BE2C (cell line): ENCODE results near the gene APIP.

Experiments used
- DNase-seq: peaks from one replicate; pipeline ENCODE4 v3.0.0-alpha.2; 2020
- H3K27me3 ChIP-seq: fragments of 250-450 bp; sonication (Bioruptor Pico); 2 replicates; pipeline ENCODE4 v1.5.1; 2020; ENCODE audit warnings: mild to moderate bottlenecking
- H3K36me3 ChIP-seq: fragments of 250-450 bp; sonication (Bioruptor Pico); 2 replicates; pipeline ENCODE4 v1.5.1; 2020; ENCODE audit warnings: mild to moderate bottlenecking
- H3K4me1 ChIP-seq: fragments of 250-450 bp; sonication (Bioruptor Pico); 2 replicates; pipeline ENCODE4 v1.5.1; 2020
- H3K4me3 ChIP-seq: 2 replicates; pipeline ENCODE4 v1.5.1; 2011; ENCODE audit warnings: low read depth, low read length
- H3K9me3 ChIP-seq: fragments of 250-450 bp; sonication (Bioruptor Pico); 2 replicates; pipeline ENCODE4 v1.5.1; 2020
- TF ChIP-seq, protein P1 (sequence below): IDR thresholded peaks from 2 replicates; pipeline ENCODE4 v1.5.1; 2012; ENCODE audit warnings: mild to moderate bottlenecking, low read depth, low read length

Gene APIP

DNA sequence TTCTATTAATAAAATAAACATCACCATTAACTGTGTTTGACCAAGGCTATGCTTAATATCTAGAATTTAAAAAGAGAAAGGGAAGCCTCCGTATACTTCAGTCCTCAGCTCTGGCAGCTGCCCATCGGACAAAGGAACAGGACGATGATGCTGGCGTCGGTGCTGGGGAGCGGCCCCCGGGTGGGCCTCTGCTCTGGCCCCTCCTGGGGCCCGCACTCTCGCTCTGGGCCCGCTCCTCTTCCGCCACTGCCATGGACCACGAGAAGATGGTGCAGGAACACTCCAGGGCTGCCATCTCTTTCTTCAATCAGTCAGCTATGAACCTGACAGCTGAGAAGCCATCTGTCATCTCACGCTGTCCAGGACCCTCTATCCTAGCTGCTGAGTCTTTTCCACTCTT lies 25.5 kb upstream of the APIP start:
- TF ChIP-seq, protein P1, sequence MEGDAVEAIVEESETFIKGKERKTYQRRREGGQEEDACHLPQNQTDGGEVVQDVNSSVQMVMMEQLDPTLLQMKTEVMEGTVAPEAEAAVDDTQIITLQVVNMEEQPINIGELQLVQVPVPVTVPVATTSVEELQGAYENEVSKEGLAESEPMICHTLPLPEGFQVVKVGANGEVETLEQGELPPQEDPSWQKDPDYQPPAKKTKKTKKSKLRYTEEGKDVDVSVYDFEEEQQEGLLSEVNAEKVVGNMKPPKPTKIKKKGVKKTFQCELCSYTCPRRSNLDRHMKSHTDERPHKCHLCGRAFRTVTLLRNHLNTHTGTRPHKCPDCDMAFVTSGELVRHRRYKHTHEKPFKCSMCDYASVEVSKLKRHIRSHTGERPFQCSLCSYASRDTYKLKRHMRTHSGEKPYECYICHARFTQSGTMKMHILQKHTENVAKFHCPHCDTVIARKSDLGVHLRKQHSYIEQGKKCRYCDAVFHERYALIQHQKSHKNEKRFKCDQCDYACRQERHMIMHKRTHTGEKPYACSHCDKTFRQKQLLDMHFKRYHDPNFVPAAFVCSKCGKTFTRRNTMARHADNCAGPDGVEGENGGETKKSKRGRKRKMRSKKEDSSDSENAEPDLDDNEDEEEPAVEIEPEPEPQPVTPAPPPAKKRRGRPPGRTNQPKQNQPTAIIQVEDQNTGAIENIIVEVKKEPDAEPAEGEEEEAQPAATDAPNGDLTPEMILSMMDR: no peak

DNA sequence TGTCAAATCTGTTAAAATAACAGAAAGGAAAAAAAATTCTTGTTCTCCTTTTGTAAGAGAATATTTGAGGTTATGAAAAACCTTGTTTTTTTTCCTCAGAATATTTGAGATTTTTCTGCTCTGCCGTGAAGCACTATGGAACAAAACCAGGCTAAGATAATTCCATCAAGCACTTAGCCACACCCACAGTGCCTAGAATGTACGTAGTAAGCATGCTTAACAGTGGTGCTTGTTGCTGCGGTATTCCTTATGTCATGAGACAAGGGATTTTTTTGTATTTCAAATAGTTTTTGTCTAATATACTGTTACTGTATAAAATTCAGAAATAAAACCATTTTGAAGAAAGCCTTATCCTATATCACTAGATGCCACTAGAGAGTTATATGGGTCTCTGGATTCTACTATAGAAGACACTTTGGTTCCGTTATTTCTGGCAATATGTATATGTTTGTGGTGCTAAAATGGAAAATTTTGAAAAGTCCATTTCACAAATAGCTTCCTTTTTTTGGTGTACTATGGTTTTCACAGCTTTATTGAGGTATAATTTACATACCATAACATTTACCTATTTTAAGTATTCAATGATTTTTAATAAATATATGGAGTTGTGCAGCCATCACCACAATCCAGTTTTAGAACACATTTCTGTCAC lies 24.0 kb upstream of the APIP start:
- Histone ChIP-seq H3K36me3 (no peaks in the 10 kb centered on the region), H3K4me1 (no peaks in the 10 kb centered on the region), H3K9me3 (no peaks in the 10 kb centered on the region), H3K4me3 (no peak overlapping the region), H3K27me3 (no peaks in the 10 kb centered on the region)
- TF ChIP-seq, protein P1: no peak
- no peak for DNase-seq

More for the DNA sequence above, 25.5 kb upstream of the APIP start:
- no peak for DNase-seq
- no peak overlapping the region for H3K4me3 ChIP-seq
- no peaks in the 10 kb centered on the region for H3K9me3 ChIP-seq
- H3K36me3 ChIP-seq: no peaks in the 10 kb centered on the region
- H3K4me1 ChIP-seq: no peaks in the 10 kb centered on the region
- no peaks in the 10 kb centered on the region for H3K27me3 ChIP-seq

DNA sequence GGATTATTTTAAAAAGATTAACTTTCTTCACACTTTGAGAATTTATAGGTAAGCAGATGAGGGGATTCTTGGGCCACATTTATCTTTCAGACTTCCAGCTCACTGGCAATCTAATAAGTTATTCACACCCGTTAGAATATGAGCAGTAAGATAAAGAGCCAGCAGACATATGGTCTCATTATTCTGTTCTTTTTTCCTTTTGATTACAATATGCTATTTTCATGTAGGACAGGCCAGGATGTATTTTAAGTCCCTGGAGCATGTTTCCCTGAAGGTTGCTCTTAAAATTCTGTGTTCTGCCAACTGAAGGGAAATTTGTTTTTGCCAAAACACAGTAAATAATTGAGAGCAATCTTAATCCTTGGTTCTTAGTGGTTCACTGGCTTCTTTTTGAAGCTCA lies 22.4 kb upstream of the APIP start:
- H3K36me3 ChIP-seq: no peaks in the 10 kb centered on the region
- DNase-seq: no peak

DNA sequence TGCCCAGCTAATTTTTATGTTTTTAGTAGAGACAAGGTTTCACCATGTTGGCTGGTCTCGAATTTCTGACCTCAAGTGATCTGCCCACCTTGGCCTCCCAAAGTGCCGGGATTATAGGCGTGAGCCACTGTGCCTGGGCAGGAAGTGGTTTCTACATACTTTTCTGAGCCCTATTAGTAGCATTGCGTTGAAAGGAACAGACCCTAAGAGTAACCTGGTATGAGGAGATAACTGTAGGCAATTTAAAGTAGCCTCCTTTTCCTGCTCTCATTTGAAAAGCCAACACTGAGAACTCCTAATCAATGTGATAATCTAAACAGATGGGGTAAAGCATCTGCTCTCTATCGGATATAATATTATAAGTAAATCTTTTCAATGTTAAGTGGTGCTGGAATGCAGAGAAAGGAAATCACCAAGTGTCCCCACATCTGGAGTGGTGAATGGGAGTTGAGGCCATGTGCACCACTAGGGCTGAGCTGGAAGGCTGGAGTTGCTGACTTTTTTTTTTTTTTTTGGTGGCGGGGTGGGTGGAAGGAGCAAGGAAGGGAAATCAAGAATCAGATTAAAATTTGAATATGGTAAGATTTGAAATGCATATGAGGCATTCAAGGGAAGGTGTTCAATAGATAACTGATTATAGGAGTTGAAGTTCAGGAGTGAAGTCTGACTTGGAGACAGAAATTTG lies 20.9 kb upstream of the APIP start:
- no peaks in the 10 kb centered on the region for H3K9me3 ChIP-seq
- DNase-seq: no peak
- no peak overlapping the region for H3K4me3 ChIP-seq
- H3K36me3 ChIP-seq: no peaks in the 10 kb centered on the region
- TF ChIP-seq, protein P1: no peak
- no peaks in the 10 kb centered on the region for H3K27me3 ChIP-seq
- no peaks in the 10 kb centered on the region for H3K4me1 ChIP-seq

More for the DNA sequence above, 22.4 kb upstream of the APIP start:
- Histone ChIP-seq H3K27me3 (no peaks in the 10 kb centered on the region), H3K4me3 (no peak overlapping the region), H3K9me3 (no peaks in the 10 kb centered on the region), H3K4me1 (no peaks in the 10 kb centered on the region)
- TF ChIP-seq, protein P1: no peak

DNA sequence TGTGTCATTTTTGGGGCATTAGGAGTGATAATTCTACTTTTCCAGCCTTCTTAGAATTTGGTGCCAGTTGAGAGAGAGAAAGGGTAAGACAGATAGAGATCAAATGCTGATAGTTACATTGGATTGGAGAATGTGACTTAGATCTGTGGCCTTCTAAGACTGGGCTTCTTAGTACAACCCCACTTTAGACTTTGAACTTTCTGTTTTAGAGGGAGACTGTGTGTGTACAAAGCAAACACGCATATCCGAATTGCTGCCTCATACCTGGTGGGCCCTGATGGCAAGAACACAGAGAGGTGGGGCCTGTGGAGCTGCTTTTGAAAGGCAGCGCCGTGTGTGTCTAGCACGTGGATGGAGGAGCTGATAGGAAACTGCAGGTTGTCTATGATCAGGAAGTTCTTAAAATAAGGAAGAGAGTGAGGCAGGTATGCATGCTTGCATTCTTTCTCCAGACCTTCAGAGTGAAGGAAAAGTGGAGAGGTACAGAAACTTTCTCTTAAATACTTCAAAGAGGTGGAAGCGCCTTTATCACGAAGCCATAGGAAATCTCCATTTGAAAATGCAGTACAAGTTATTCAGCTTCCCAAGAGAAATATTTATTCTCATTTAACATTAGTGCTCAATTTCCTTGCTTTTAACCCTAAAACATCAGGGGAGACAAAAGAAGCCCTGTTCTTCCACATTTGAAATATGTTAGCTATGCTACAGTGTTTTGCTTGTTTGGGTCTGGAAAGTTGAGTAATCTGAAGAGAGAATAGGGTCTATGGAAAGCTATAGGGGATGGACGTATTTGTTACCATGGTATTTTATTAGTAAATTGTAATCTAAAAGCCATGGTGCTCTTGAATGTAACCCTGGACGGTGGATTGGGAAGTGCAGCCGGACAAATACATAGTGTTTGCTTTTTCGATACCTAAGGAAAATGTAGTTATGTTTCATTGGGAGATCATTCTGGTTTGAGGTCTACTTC lies 13.9 kb upstream of the APIP start:
- H3K9me3 ChIP-seq: no peaks in the 10 kb centered on the region
- no peak for DNase-seq
- H3K4me3 ChIP-seq: no peak overlapping the region
- no peaks in the 10 kb centered on the region for H3K36me3 ChIP-seq
- H3K27me3 ChIP-seq: no peaks in the 10 kb centered on the region
- TF ChIP-seq, protein P1: no peak
- H3K4me1 ChIP-seq: peaks cover 3% of the 10 kb centered on the region; the same call in 1 of the 2 replicates
